ENCODE data around the gene FAM210A. TPM values are rescaled to one million over a fixed set of nuclear protein-coding genes. Genes with fewer than 3 reads are reported as not detected.

The FAM210A gene
- polyA plus RNA-seq, 12 donors = 14.7 to 38.7 (median 25.1) TPM; not detected in 1

Other genes with a start within 250 kb of the FAM210A start
- 10 to 100 TPM in 11 of 12 donors, not detected in 1; 23.0 to 45.4 (median 36.8) TPM for gene RNMT, start 115 bp upstream of the FAM210A start, polyA plus RNA-seq (ENCODE audit: insufficient read length in 12 of 12)
- 1 to 10 TPM in 8 of 12 donors, under 1 TPM in 2, not detected in 2; 0.95 to 8.5 (median 3.0) TPM for gene MC5R, start 97.6 kb upstream of the FAM210A start, polyA plus RNA-seq (ENCODE audit: insufficient read length in 12 of 12)
- 1 to 10 TPM in 2 of 12 donors, under 1 TPM in 8, not detected in 2; 0.12 to 1.9 (median 0.36) TPM for gene MC2R, start 189.0 kb upstream of the FAM210A start, polyA plus RNA-seq (ENCODE audit: insufficient read length in 12 of 12)